Astrocyte (in vitro differentiated cells and primary cell): ENCODE results near the gene TGM2.

Source experiments
- CTCF ChIP-seq: IDR thresholded peaks from 2 replicates; pipeline ENCODE4 v1.5.1; 2011; ENCODE audit warnings: low read depth, mild to moderate bottlenecking, inconsistent platforms, low read length, moderate library complexity; ENCODE audit not compliant: insufficient read depth
- EZH2 ChIP-seq: IDR thresholded peaks from 2 replicates; pipeline ENCODE4 v1.6.1; 2012; ENCODE audit warnings: mild to moderate bottlenecking, low read length, inconsistent platforms; ENCODE audit not compliant: insufficient read depth

- TF ChIP-seq CTCF (no peak), EZH2 (no peak)
Observed at GRCh38 chr20:38135271-38135650, 29.8 kb downstream of the TGM2 start.
